ENCODE results near the gene OR52I1. TPM values are rescaled to one million over a fixed set of nuclear protein-coding genes. Genes with fewer than 3 reads are reported as not detected.

Gene OR52I1
- total RNA-seq, 1 experiment from 2014 or later = not detected

GRCh38 chr11:4611986-4612385 is 18.1 kb downstream of the OR52I1 start:
- no peak for DNase-seq (ENCODE audit: low spot score)

GRCh38 chr11:4615856-4616444 is 22.1 kb downstream of the OR52I1 start:
- DNase-seq (ENCODE audit: low spot score) = no peak

GRCh38 chr11:4619514-4619913 is 25.7 kb downstream of the OR52I1 start:
- no peak for DNase-seq (ENCODE audit: low spot score)

- peak; percentile 95 for DNase-seq (ENCODE audit: low spot score)
Observed at GRCh38 chr11:4626207-4627099, 32.6 kb downstream of the OR52I1 start.

GRCh38 chr11:4636136-4636535 is 42.3 kb downstream of the OR52I1 start:
- no peak for DNase-seq (ENCODE audit: low spot score)

GRCh38 chr11:4636962-4637661 is 43.3 kb downstream of the OR52I1 start, which contains the start of gene OR51D1:
Gene OR51D1 (plus strand): TSS chr11:4637477. CDS start chr11:4639791, 2,314 bp downstream.
- DNase-seq (ENCODE audit: low spot score) = peak; percentile 88

GRCh38 chr11:4637662-4638047 is 43.8 kb downstream of the OR52I1 start:
- DNase-seq (ENCODE audit: low spot score) = no peak

- no peak for DNase-seq (ENCODE audit: low spot score)
Observed at GRCh38 chr11:4639931-4640330, 46.1 kb downstream of the OR52I1 start.

GRCh38 chr11:4641501-4641900 is 47.7 kb downstream of the OR52I1 start:
- no peak for DNase-seq (ENCODE audit: low spot score)

- no peak for DNase-seq (ENCODE audit: low spot score)
Observed at GRCh38 chr11:4642043-4642442, 48.2 kb downstream of the OR52I1 start.

- DNase-seq (ENCODE audit: low spot score) = no peak
Observed at GRCh38 chr11:4643076-4643475, 49.2 kb downstream of the OR52I1 start.

- no peak for DNase-seq (ENCODE audit: low spot score)
Observed at GRCh38 chr11:4643682-4644081, 49.8 kb downstream of the OR52I1 start, which contains the start of gene OR51E1. Gene OR51E1 (plus strand): TSS chr11:4643982. CDS start chr11:4652527, 8,545 bp downstream.

GRCh38 chr11:4644233-4644632 is 50.4 kb downstream of the OR52I1 start:
- no peak for DNase-seq (ENCODE audit: low spot score)

Other genes with a start within 250 kb of the OR52I1 start
- not detected in 2 replicates for gene OR52B4, start 225.7 kb upstream of the OR52I1 start, total RNA-seq (2014; rRNA removed; shearing (Covaris generic))
- 13.1 and 14.7 TPM in 2 replicates for gene TRIM21, start 200.3 kb upstream of the OR52I1 start, total RNA-seq (2014; rRNA removed; shearing (Covaris generic))
- not detected in 2 replicates for gene OR52K2, start 144.7 kb upstream of the OR52I1 start, total RNA-seq (2014; rRNA removed; shearing (Covaris generic))
- gene OR52K1, start 111.4 kb upstream of the OR52I1 start, total RNA-seq (2014; rRNA removed; shearing (Covaris generic)) = not detected in 2 replicates
- not detected in 2 replicates for gene OR52M1, start 48.8 kb upstream of the OR52I1 start, total RNA-seq (2014; rRNA removed; shearing (Covaris generic))
- gene OR52I2, start 12.3 kb upstream of the OR52I1 start, total RNA-seq (2014; rRNA removed; shearing (Covaris generic)) = not detected in 2 replicates
- 3.1 and 3.4 TPM in 2 replicates for gene TRIM68, start 14.2 kb downstream of the OR52I1 start, total RNA-seq (2014; rRNA removed; shearing (Covaris generic))
- gene OR51D1, start 43.4 kb downstream of the OR52I1 start, total RNA-seq (2014; rRNA removed; shearing (Covaris generic)) = not detected in 2 replicates
- gene OR51E1, start 49.9 kb downstream of the OR52I1 start, total RNA-seq (2014; rRNA removed; shearing (Covaris generic)) = 0.41 and 0.63 TPM in 2 replicates
- 0.20 TPM in 1 of 2 replicates, not detected in the other for gene OR51E2, start 103.8 kb downstream of the OR52I1 start, total RNA-seq (2014; rRNA removed; shearing (Covaris generic))
- not detected in 2 replicates for gene MMP26, start 110.7 kb downstream of the OR52I1 start, total RNA-seq (2014; rRNA removed; shearing (Covaris generic))
- not detected in 2 replicates for gene OR51F1, start 175.9 kb downstream of the OR52I1 start, total RNA-seq (2014; rRNA removed; shearing (Covaris generic))
- not detected in 2 replicates for gene OR52R1, start 210.3 kb downstream of the OR52I1 start, total RNA-seq (2014; rRNA removed; shearing (Covaris generic))
- gene OR51F2, start 227.3 kb downstream of the OR52I1 start, total RNA-seq (2014; rRNA removed; shearing (Covaris generic)) = not detected in 2 replicates